Kidney epithelial cell (primary cell): ENCODE data around the gene MLANA. TPM values are rescaled to one million over a fixed set of nuclear protein-coding genes. Genes with fewer than 3 reads are reported as not detected.
A peak's percentile ranks its signal among the peaks of the same experiment; 100 is the strongest.

Experiments used
- DNase-seq: peaks from one replicate; pipeline ENCODE4 v3.0.0-alpha.2; 2010; ENCODE audit warnings: low read depth
- H3K27me3 ChIP-seq: 2 replicates; pipeline ENCODE4 v1.6.0; 2011; ENCODE audit warnings: low read length; ENCODE audit not compliant: control insufficient read depth, insufficient read depth
- H3K36me3 ChIP-seq: 2 replicates; pipeline ENCODE4 v1.5.1; 2011; ENCODE audit warnings: low read length; ENCODE audit not compliant: control insufficient read depth, insufficient read depth
- H3K4me3 ChIP-seq: 2 replicates; pipeline ENCODE4 v1.5.1; 2011; ENCODE audit warnings: low read depth, mild to moderate bottlenecking, control low read depth, low read length
- CTCF ChIP-seq: IDR thresholded peaks from 2 replicates; pipeline ENCODE4 v1.5.1; 2011; ENCODE audit warnings: mild to moderate bottlenecking, moderate library complexity, low read length, control low read depth, inconsistent platforms; ENCODE audit not compliant: insufficient read depth, poor library complexity, severe bottlenecking
- total RNA-seq: library from RNA; depleted of rRNA; stranded (reverse); fragments of >200 nt; gene quantifications from 2 replicates; pipeline ENCODE4 v1.2.3, GENCODE V29; 2015

Gene MLANA
- total RNA-seq, 1 donor from 2014 or later = not detected

- no peak for TF ChIP-seq CTCF
- no peaks in the 10 kb centered on the region for H3K36me3 ChIP-seq
- no peak overlapping the region for H3K4me3 ChIP-seq
- no peaks in the 10 kb centered on the region for H3K27me3 ChIP-seq
- DNase-seq = no peak
Observed at GRCh38 chr9:5864446-5864845, 26.2 kb upstream of the MLANA start.

- Histone ChIP-seq H3K4me3 (no peak overlapping the region), H3K36me3 (no peaks in the 10 kb centered on the region), H3K27me3 (no peaks in the 10 kb centered on the region)
- no peak for TF ChIP-seq CTCF
- DNase-seq = no peak
Observed at GRCh38 chr9:5866272-5866671, 24.4 kb upstream of the MLANA start.

- TF ChIP-seq CTCF = no peak
- Histone ChIP-seq H3K36me3 (no peaks in the 10 kb centered on the region), H3K27me3 (no peaks in the 10 kb centered on the region), H3K4me3 (no peak overlapping the region)
- no peak for DNase-seq
Observed at GRCh38 chr9:5866685-5867084, 24.0 kb upstream of the MLANA start.

- Histone ChIP-seq H3K4me3 (no peak overlapping the region), H3K27me3 (no peaks in the 10 kb centered on the region)
- no peak for DNase-seq
Observed at GRCh38 chr9:5868235-5868634, 22.5 kb upstream of the MLANA start.

DNA sequence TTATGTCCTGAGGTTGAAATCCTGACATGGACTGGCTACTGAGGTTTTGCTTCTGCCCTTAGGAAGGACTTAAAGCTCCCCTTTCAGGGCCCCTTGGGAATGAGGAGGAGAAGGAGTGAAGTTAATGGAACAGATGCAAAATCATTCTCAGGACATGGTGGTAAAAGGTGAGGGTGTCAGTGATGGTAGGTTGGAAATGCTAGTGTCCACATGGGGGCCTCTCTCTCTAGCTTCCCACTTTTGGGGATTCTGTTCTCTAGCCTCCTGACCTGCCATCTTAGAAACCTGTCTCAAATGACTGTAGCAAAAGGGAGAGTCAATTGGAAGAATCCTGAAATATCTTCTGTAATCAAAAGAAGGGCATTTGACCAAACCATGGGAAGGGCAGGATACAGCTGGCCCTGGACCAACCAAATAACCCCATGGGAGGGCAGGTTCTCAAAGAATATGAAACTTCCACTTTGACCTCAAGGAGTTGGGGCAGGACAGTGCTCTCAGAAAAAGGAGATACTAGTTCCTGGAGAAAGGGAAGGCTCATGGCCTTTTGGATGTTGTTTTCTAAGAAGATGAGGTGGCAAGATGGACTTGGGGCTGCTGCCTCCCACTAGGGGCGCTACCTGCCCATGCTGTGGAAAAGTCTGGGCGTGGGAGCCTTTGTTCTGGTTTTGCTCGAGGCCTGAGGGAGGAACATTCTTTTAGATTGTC lies 21.2 kb upstream of the MLANA start:
- TF ChIP-seq CTCF = peak; percentile 23
- DNase-seq = no peak

More at GRCh38 chr9:5868235-5868634, 22.5 kb upstream of the MLANA start:
- no peaks in the 10 kb centered on the region for H3K36me3 ChIP-seq
- no peak for TF ChIP-seq CTCF

GRCh38 chr9:5870020-5870339 lies 20.7 kb upstream of the MLANA start:
- Histone ChIP-seq H3K4me3 (no peak overlapping the region), H3K27me3 (no peaks in the 10 kb centered on the region), H3K36me3 (no peaks in the 10 kb centered on the region)
- no peak for TF ChIP-seq CTCF
- DNase-seq = no peak

More for the DNA sequence above, 21.2 kb upstream of the MLANA start:
- H3K4me3 ChIP-seq = no peak overlapping the region
- H3K36me3 ChIP-seq = no peaks in the 10 kb centered on the region
- H3K27me3 ChIP-seq = no peaks in the 10 kb centered on the region
